Measurements from ENCODE around the gene PCDHGA11. TPM values are rescaled to one million over a fixed set of nuclear protein-coding genes. Genes with fewer than 3 reads are reported as not detected.

Gene PCDHGA11
- polyA plus RNA-seq, 1 experiment, result 7.7 TPM

DNA sequence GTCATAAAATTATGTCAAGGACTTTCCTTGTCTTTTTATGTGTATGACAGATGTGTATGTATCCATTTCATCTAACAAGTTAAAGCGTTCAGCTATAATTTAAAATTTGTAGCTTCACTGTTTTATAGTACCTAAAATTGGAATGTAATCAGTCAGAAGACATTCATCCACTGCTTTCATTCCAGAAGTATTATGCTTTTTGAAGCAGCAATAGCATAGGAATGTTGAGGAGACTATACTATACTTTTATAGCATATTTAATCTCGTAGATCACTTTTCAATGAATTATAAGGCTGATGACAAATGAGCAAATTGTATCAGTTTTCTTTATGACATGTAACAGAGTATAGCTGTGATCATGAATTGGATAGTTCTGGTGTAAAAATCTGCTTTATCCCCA, 16.4 kb downstream of the PCDHGA11 start:
- ChIA-PET CTCF (interaction anchor here (1.0 to 2.6 kb wide), 5 partner anchors 16 to 131 kb away, joined by 3 to 11 read pairs (median 3); partner anchors contain the start of genes PCDHGA11 and PCDHGB7), POLR2A (no interaction called here)
- no peak overlapping the region for H3K4me3 ChIP-seq (ENCODE audit: low read depth, low read length)
- TF ChIP-seq, protein P1, sequence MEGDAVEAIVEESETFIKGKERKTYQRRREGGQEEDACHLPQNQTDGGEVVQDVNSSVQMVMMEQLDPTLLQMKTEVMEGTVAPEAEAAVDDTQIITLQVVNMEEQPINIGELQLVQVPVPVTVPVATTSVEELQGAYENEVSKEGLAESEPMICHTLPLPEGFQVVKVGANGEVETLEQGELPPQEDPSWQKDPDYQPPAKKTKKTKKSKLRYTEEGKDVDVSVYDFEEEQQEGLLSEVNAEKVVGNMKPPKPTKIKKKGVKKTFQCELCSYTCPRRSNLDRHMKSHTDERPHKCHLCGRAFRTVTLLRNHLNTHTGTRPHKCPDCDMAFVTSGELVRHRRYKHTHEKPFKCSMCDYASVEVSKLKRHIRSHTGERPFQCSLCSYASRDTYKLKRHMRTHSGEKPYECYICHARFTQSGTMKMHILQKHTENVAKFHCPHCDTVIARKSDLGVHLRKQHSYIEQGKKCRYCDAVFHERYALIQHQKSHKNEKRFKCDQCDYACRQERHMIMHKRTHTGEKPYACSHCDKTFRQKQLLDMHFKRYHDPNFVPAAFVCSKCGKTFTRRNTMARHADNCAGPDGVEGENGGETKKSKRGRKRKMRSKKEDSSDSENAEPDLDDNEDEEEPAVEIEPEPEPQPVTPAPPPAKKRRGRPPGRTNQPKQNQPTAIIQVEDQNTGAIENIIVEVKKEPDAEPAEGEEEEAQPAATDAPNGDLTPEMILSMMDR (IDR thresholded peaks at IDR 0.05; ENCODE audit: low read depth, low read length), result no peak
- no peak for DNase-seq (ENCODE audit: low read depth, low spot score)
- H3K27me3 ChIP-seq (ENCODE audit: control insufficient read depth, insufficient read depth, low read length), result no peaks in the 10 kb centered on the region
- peaks cover 34% of the 10 kb centered on the region for H3K9me3 ChIP-seq (ENCODE audit: control insufficient read depth, insufficient read depth, low read length)
- no peak overlapping the region for H3K27ac ChIP-seq (ENCODE audit: low read depth, low read length)

DNA sequence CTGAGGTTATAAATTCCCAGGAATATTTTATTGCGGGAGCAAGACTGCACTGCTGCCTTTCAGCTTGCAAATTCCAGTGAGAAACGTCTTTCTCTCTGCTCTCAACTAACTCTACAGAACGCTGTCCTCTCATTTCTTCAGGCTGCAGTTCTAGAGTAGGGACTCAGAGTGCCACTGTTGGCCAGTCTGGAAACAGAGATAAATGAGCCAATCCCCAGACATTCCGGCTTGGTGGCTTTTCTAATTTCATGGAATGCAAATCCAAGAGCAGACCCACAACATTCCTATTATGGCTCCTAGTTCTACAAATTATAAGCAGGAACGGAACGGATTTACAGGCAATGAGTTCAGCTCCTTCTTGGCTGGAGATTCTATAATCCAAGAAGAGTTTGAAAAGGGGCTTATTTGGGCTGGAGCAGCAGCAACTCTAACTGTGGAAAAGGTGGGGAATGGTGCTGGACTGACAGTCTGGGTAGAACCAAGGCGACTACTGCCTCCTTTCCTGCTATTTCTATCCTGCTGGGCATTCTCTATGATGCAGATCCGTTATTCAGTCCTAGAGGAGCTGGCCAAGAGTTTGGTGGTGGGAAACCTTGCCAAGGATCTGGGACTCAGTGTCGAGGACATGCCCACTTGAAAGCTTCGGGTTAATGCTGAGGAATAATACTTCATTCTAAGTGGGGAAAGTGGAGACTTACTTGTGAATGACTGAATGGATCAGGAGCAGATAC, 18.7 kb downstream of the PCDHGA11 start:
- ChIA-PET POLR2A (no interaction called here), CTCF (interaction anchor here (1.3 to 1.5 kb wide), 3 partner anchors 10 to 119 kb away, joined by 3 to 5 read pairs (median 4); partner anchors contain the start of gene PCDHGA12)
- Histone ChIP-seq H3K27me3 (ENCODE audit: control insufficient read depth, insufficient read depth, low read length) (no peaks in the 10 kb centered on the region), H3K27ac (ENCODE audit: low read depth, low read length) (no peak overlapping the region), H3K9me3 (ENCODE audit: control insufficient read depth, insufficient read depth, low read length) (peaks cover 20% of the 10 kb centered on the region), H3K4me3 (ENCODE audit: low read depth, low read length) (no peak overlapping the region)
- TF ChIP-seq, protein P1 (IDR thresholded peaks at IDR 0.05; ENCODE audit: low read depth, low read length), result no peak
- DNase-seq (ENCODE audit: low read depth, low spot score), result no peak

DNA sequence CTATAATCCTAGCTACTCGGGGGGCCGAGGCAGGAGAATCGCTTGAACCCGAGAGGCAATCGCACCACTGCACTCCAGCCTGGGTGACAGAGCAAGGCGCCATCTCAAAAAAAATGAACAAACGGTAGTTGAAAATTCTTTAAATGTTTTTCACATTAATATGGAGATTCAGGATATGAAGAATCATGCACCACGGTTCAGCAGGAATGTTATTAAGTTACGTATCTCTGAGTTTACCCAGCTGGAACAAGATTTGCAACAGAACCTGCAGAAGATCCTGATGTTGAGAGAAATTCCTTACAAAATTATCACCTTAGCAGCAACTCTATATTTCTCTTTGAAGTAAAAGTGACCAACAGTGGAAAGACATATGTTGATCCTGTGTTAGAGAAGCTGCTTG, 19.5 kb downstream of the PCDHGA11 start:
- CTCF ChIA-PET, result interaction anchor here (1.4 to 1.5 kb wide), 2 partner anchors 10 to 84 kb away, joined by 4 to 5 read pairs; partner anchors contain the start of gene PCDHGA12
- TF ChIP-seq, protein P1 (IDR thresholded peaks at IDR 0.05; ENCODE audit: low read depth, low read length), result no peak
- DNase-seq (ENCODE audit: low read depth, low spot score), result no peak
- no peak overlapping the region for H3K27ac ChIP-seq (ENCODE audit: low read depth, low read length)
- H3K27me3 ChIP-seq (ENCODE audit: control insufficient read depth, insufficient read depth, low read length), result no peaks in the 10 kb centered on the region
- POLR2A ChIA-PET, result no interaction called here
- H3K4me3 ChIP-seq (ENCODE audit: low read depth, low read length), result no peak overlapping the region
- peaks cover 20% of the 10 kb centered on the region for H3K9me3 ChIP-seq (ENCODE audit: control insufficient read depth, insufficient read depth, low read length)

DNA sequence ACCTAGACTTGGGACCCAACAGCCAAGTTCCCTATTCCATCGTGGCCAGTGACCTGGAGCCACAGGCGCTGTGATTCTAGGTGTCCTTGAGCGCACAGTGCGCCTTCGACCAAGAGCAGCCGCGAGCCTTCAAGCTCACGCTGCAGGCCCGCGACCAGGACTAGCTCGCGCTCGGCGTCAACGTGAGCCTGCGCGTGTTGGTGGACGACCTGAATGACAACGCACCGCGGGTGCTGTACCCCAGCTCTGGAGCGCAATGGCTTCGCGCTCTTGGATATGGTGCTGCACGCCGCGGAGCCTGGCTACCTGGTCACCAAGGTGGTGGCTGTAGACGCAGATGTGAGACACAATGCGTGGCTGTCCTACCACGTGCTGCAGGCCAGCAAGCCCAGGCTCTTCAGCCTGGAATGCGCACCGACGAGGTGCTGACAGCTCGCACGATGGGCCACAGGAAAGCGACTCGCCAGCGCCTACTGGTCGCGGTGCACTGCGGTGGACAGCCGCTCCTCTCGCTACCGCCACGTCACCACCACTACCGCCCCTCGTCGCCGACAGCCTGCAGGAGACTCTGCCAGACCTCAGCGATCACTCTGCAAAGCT, 20.8 kb downstream of the PCDHGA11 start:
- TF ChIP-seq, protein P1 (IDR thresholded peaks at IDR 0.05; ENCODE audit: low read depth, low read length), result no peak
- POLR2A ChIA-PET, result no interaction called here
- Histone ChIP-seq H3K27ac (ENCODE audit: low read depth, low read length) (no peak overlapping the region), H3K9me3 (ENCODE audit: control insufficient read depth, insufficient read depth, low read length) (peaks cover 20% of the 10 kb centered on the region), H3K4me3 (ENCODE audit: low read depth, low read length) (no peak overlapping the region), H3K27me3 (ENCODE audit: control insufficient read depth, insufficient read depth, low read length) (no peaks in the 10 kb centered on the region)
- no peak for DNase-seq (ENCODE audit: low read depth, low spot score)
- CTCF ChIA-PET, result interaction anchor here (2.8 kb wide), 1 partner anchor 123 kb away, joined by 10 read pairs; no protein-coding TSS in a partner anchor

DNA sequence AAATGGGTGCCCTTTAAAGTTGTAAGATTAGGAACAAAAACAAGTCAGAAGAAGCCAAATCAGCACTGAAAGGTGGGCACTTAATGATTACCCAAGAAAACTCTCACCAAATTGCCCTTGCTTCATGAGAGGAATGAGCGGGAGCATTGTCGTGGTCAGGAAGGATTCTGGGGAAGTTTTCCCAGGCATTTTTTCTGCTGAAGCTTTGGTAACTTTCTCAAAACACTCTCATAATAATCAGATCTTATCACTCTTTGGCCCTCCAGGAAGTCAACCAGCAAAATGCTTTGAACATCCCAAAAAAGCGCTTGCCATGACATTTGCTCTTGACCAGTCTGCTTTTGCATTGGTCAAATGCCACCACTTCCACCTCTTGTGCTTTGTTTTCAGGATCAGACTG, 44.5 kb downstream of the PCDHGA11 start:
- CTCF ChIA-PET, result interaction anchor here (0.7 to 2.6 kb wide), 7 partner anchors 8 to 115 kb away, joined by 3 to 13 read pairs (median 3); partner anchors contain the start of genes PCDHGA12, PCDHGB1 and PCDHGC3
- no peak for DNase-seq (ENCODE audit: low read depth, low spot score)

More for the DNA sequence above, 44.5 kb downstream of the PCDHGA11 start:
- Histone ChIP-seq H3K27me3 (ENCODE audit: control insufficient read depth, insufficient read depth, low read length) (no peaks in the 10 kb centered on the region), H3K4me3 (ENCODE audit: low read depth, low read length) (no peak overlapping the region), H3K27ac (ENCODE audit: low read depth, low read length) (no peak overlapping the region), H3K9me3 (ENCODE audit: control insufficient read depth, insufficient read depth, low read length) (no peaks in the 10 kb centered on the region)
- POLR2A ChIA-PET, result interaction anchor here (1.1 kb wide), 1 partner anchor 10 kb away, joined by 3 read pairs; no protein-coding TSS in a partner anchor
- TF ChIP-seq, protein P1 (IDR thresholded peaks at IDR 0.05; ENCODE audit: low read depth, low read length), result no peak
